OCI-LY1 (cell line): ENCODE results near the gene LSAMP.

Source experiments
- CTCF ChIP-seq: fragments of 200-600 bp; sonication (generic), shearing (Covaris generic); IDR thresholded peaks from 2 replicates; pipeline ENCODE4 v1.5.1; 2017; ENCODE audit warnings: mild to moderate bottlenecking, antibody characterized with exemption, low read length, moderate library complexity, mixed read lengths
- EZH2 ChIP-seq: fragments of 200-600 bp; sonication (generic), shearing (Covaris generic); IDR thresholded peaks from 2 replicates; pipeline ENCODE4 v1.8.0; 2017; ENCODE audit warnings: borderline replicate concordance, mixed run types, mild to moderate bottlenecking, antibody characterized with exemption, low read length, moderate library complexity, mixed read lengths

GRCh38 chr3:116331380-116331779 is 113.9 kb downstream of the LSAMP start:
- TF ChIP-seq EZH2 (no peak), CTCF (no peak)
